KMS-11 (cell line): ENCODE data around the gene UMODL1.

ENCODE experiments used
- H2AFZ ChIP-seq: fragments of 200-600 bp; sonication (generic); 2 replicates; pipeline ENCODE4 v1.6.1; 2016; ENCODE audit warnings: antibody characterized with exemption, mixed run types, low read depth
- H3K27ac ChIP-seq: fragments of 200-600 bp; sonication (generic); 2 replicates; pipeline ENCODE4 v1.6.1; 2016; ENCODE audit warnings: mild to moderate bottlenecking, mixed run types
- H3K27me3 ChIP-seq: fragments of 200-600 bp; sonication (generic); 2 replicates; pipeline ENCODE4 v1.6.1; 2017; ENCODE audit warnings: mild to moderate bottlenecking, low read depth, mixed run types, moderate library complexity; ENCODE audit not compliant: insufficient read depth
- H3K36me3 ChIP-seq: fragments of 200-600 bp; sonication (generic); 2 replicates; pipeline ENCODE4 v1.6.1; 2017; ENCODE audit warnings: mild to moderate bottlenecking, mixed run types; ENCODE audit not compliant: insufficient read depth
- H3K4me1 ChIP-seq: fragments of 200-600 bp; sonication (generic); 2 replicates; pipeline ENCODE4 v1.6.1; 2016; ENCODE audit warnings: mild to moderate bottlenecking, low read depth, mixed run types; ENCODE audit not compliant: poor library complexity, severe bottlenecking
- H3K4me2 ChIP-seq: fragments of 200-600 bp; sonication (generic); 2 replicates; pipeline ENCODE4 v1.7.0; 2016; ENCODE audit warnings: mild to moderate bottlenecking, mixed run types
- H3K4me3 ChIP-seq: fragments of 200-600 bp; sonication (generic); IDR thresholded peaks from 2 replicates; pipeline ENCODE4 v1.6.1; 2017; ENCODE audit warnings: low read depth, low read length, mixed read lengths; ENCODE audit not compliant: insufficient read depth
- H3K79me2 ChIP-seq: fragments of 200-600 bp; sonication (generic); 2 replicates; pipeline ENCODE4 v1.6.1; 2016; ENCODE audit warnings: low read depth, mixed run types; ENCODE audit not compliant: insufficient read depth
- H3K9ac ChIP-seq: fragments of 200-600 bp; sonication (generic); 2 replicates; pipeline ENCODE4 v1.6.1; 2016; ENCODE audit warnings: mild to moderate bottlenecking, mixed run types
- H4K20me1 ChIP-seq: fragments of 200-600 bp; sonication (generic); 2 replicates; pipeline ENCODE4 v1.6.1; 2016; ENCODE audit warnings: mild to moderate bottlenecking, mixed run types; ENCODE audit not compliant: insufficient read depth
- TF ChIP-seq, protein P1 (sequence below): fragments of 200-600 bp; sonication (generic); conservative IDR thresholded peaks from 2 replicates; pipeline ENCODE4 v1.6.1; 2017; ENCODE audit warnings: low read depth, mild to moderate bottlenecking, antibody characterized with exemption, low read length, moderate library complexity, mixed read lengths

Gene UMODL1

DNA sequence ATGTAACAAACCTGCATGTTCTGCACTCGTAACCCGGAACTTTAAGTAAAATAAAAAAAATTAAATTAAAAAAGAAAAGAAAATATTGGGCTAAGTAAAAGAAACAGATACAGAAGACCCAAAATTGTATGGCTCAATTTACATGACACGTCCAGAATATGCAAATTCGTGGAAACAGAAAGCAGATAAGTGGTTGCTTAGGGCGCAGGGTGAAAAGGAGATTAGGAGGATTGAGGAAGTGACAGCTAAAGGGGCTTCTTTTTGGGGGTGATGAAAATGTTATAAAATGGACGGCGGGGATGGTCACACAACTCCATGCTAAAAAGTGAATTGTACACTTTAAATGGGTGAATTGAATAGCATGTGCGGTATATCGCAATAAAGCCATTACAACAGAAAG, 33.6 kb upstream of the UMODL1 start:
- H3K79me2 ChIP-seq = no peaks in the 10 kb centered on the region
- peaks cover under 1% of the 10 kb centered on the region for H3K4me1 ChIP-seq
- H3K36me3 ChIP-seq = no peaks in the 10 kb centered on the region
- no peak overlapping the region for H3K9ac ChIP-seq
- H3K27ac ChIP-seq = no peak overlapping the region
- H4K20me1 ChIP-seq = no peaks in the 10 kb centered on the region
- no peaks in the 10 kb centered on the region; the same call in 1 of the 2 replicates for H3K27me3 ChIP-seq
- TF ChIP-seq, protein P1, sequence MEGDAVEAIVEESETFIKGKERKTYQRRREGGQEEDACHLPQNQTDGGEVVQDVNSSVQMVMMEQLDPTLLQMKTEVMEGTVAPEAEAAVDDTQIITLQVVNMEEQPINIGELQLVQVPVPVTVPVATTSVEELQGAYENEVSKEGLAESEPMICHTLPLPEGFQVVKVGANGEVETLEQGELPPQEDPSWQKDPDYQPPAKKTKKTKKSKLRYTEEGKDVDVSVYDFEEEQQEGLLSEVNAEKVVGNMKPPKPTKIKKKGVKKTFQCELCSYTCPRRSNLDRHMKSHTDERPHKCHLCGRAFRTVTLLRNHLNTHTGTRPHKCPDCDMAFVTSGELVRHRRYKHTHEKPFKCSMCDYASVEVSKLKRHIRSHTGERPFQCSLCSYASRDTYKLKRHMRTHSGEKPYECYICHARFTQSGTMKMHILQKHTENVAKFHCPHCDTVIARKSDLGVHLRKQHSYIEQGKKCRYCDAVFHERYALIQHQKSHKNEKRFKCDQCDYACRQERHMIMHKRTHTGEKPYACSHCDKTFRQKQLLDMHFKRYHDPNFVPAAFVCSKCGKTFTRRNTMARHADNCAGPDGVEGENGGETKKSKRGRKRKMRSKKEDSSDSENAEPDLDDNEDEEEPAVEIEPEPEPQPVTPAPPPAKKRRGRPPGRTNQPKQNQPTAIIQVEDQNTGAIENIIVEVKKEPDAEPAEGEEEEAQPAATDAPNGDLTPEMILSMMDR = no peak
- H2AFZ ChIP-seq = no peak overlapping the region
- H3K4me3 ChIP-seq = no peak overlapping the region
- no peak overlapping the region for H3K4me2 ChIP-seq

DNA sequence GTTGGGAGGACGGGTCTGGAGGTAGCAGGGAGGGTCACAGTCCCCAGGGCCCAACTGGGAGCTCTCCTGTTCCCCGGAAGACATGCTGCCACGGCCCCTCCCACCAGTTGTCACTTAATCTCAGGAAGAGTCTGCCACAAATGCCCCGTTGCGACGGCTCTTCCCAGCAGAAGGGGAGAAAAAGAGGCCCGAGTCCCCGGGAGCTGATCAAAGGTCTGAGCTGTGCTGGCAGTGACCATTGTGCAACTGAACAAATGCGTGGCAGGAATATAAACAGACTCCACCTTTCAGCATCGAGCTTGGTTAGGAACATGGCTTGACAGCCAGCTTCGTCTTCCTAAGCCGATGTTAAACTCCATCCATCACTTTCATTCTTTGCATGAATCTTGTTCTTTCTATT, 33.2 kb upstream of the UMODL1 start:
- no peak overlapping the region for H3K9ac ChIP-seq
- H3K79me2 ChIP-seq = no peaks in the 10 kb centered on the region
- H3K4me1 ChIP-seq = no peaks in the 10 kb centered on the region
- H3K27ac ChIP-seq = no peak overlapping the region
- H4K20me1 ChIP-seq = no peaks in the 10 kb centered on the region
- TF ChIP-seq, protein P1 = no peak
- H3K27me3 ChIP-seq = peaks cover 1% of the 10 kb centered on the region; the same call in 1 of the 2 replicates
- H3K4me2 ChIP-seq = no peak overlapping the region
- no peaks in the 10 kb centered on the region for H3K36me3 ChIP-seq
- no peak overlapping the region for H3K4me3 ChIP-seq
- no peak overlapping the region for H2AFZ ChIP-seq

DNA sequence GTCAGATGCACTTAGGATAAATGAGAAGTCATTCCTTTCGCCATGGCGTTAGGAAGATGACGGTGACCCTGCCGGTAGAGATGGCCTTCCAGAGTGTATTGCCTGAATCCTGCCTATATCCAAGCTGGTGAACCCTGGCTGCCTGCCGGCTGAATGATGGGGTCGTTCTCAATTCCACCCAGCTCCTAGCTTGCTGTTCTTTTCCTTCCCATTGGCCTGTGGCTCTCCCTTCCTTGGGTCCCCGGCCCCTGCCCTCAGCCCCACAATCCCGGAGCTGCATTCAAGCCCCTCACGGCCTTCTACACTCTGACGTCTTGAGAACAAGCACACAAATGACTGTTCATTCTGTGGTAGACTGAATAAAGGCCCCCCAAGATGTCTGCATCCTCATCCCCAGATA, 32.7 kb upstream of the UMODL1 start:
- no peaks in the 10 kb centered on the region for H3K4me1 ChIP-seq
- H3K4me3 ChIP-seq = no peak overlapping the region
- H3K79me2 ChIP-seq = no peaks in the 10 kb centered on the region
- H2AFZ ChIP-seq = no peak overlapping the region
- H3K9ac ChIP-seq = no peak overlapping the region
- no peaks in the 10 kb centered on the region for H4K20me1 ChIP-seq
- TF ChIP-seq, protein P1 = no peak
- no peak overlapping the region for H3K27ac ChIP-seq
- peaks cover 6% of the 10 kb centered on the region; the same call in 1 of the 2 replicates for H3K27me3 ChIP-seq
- no peaks in the 10 kb centered on the region for H3K36me3 ChIP-seq
- H3K4me2 ChIP-seq = no peak overlapping the region

DNA sequence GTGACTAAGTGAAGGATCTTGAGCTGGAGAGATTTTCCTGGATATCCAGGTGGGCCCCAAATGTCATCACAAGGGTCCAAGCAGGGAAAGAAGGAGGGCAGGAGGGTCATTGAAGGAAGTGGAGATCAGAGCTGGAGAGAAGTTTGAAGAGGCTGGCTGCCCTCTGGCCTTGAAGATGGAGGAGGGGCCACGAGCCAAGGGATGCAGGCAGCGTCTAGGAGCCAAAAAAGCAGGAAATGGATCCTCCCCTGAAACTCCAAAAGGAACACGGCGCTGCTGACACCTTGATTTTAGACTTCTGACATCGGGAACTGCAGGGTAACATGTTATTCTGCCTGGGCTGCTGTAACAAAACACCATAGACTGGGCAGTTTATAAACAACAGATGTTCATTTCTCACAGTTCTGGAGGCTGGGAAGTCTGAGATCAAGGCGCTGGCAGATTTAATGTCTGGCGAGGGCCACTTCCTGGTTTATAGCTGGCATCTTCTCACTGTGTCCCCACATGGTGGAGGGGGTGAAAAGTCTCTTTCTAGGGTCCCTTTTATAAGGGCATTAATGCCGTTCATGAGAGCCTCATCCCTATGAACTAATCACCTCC, 32.2 kb upstream of the UMODL1 start:
- TF ChIP-seq, protein P1 = no peak
- Histone ChIP-seq H3K4me2 (no peak overlapping the region), H3K27ac (no peak overlapping the region)

More for the DNA sequence above, 32.2 kb upstream of the UMODL1 start:
- no peak overlapping the region for H2AFZ ChIP-seq
- no peak overlapping the region for H3K4me3 ChIP-seq
- H3K9ac ChIP-seq = no peak overlapping the region
- no peaks in the 10 kb centered on the region for H3K36me3 ChIP-seq
- H3K27me3 ChIP-seq = peaks cover 7% of the 10 kb centered on the region; the same call in 1 of the 2 replicates
- H4K20me1 ChIP-seq = no peaks in the 10 kb centered on the region
- H3K79me2 ChIP-seq = no peaks in the 10 kb centered on the region
- no peaks in the 10 kb centered on the region for H3K4me1 ChIP-seq
